ENCODE measurements around the gene SYT1. TPM values are rescaled to one million over a fixed set of nuclear protein-coding genes. Genes with fewer than 3 reads are reported as not detected.

Gene SYT1
- total and polyA plus RNA-seq, 2 experiments from 2014 or later = 48.7 to 51.7 TPM

DNA sequence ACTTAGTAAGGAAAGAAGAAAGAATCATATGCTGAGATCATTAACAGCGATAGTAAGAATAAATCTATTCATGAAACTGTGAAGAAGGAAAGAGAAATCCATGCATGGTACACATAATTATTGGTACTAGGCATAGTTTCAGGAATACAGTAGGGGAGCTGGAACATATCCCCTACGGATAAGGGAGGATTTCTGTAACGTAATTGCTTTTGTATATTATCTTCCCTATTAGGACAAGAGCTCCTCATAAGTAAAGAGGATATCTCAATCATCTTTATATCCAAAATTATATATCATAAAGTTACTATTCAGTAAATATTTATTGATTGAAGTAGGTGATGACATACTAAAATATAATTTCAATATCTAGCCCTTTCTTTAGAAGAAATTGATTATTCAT is 22.9 kb downstream of the SYT1 start (continued):
- TF ChIP-seq REST (IDR thresholded peaks at IDR 0.05; ENCODE audit: unreplicated experiment) = no peak
- no peak for TF ChIP-seq EZH2 (IDR thresholded peaks at IDR 0.05; ENCODE audit: low read depth, unreplicated experiment)
- TF ChIP-seq, protein P1, sequence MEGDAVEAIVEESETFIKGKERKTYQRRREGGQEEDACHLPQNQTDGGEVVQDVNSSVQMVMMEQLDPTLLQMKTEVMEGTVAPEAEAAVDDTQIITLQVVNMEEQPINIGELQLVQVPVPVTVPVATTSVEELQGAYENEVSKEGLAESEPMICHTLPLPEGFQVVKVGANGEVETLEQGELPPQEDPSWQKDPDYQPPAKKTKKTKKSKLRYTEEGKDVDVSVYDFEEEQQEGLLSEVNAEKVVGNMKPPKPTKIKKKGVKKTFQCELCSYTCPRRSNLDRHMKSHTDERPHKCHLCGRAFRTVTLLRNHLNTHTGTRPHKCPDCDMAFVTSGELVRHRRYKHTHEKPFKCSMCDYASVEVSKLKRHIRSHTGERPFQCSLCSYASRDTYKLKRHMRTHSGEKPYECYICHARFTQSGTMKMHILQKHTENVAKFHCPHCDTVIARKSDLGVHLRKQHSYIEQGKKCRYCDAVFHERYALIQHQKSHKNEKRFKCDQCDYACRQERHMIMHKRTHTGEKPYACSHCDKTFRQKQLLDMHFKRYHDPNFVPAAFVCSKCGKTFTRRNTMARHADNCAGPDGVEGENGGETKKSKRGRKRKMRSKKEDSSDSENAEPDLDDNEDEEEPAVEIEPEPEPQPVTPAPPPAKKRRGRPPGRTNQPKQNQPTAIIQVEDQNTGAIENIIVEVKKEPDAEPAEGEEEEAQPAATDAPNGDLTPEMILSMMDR (conservative IDR thresholded peaks at IDR 0.05; ENCODE audit: low read depth in 2 of 2) = no peak

GRCh38 chr12:78888568-78888967 is 24.0 kb downstream of the SYT1 start:
- Histone ChIP-seq H3K36me3 (ENCODE audit: insufficient read depth) (no peaks in the 10 kb centered on the region), H4K20me1 (replicated peaks; ENCODE audit: insufficient read depth) (no peaks in the 10 kb centered on the region; the same call in 1 of the 2 replicates), H2AFZ (no peak overlapping the region), H3K27ac (ENCODE audit: low read depth) (no peak overlapping the region), H3K27me3 (ENCODE audit: insufficient read depth) (no peaks in the 10 kb centered on the region), H3K79me2 (replicated peaks; ENCODE audit: insufficient read depth) (peaks cover 65% of the 10 kb centered on the region), H3K9me2 (ENCODE audit: insufficient read depth) (no peaks in the 10 kb centered on the region), H3K4me3 (no peak overlapping the region), H3K4me2 (no peak overlapping the region), H3K4me1 (ENCODE audit: insufficient read depth) (peaks cover 42% of the 10 kb centered on the region), H3F3A (replicated peaks; ENCODE audit: low read depth) (no peaks in the 10 kb centered on the region)
- TF ChIP-seq CREB1 (CRISPR knock-in tag; IDR thresholded peaks at IDR 0.05; ENCODE audit: low read depth) (no peak), EZH2phosphoT487 (IDR thresholded peaks at IDR 0.05; ENCODE audit: unreplicated experiment) (no peak), REST (IDR thresholded peaks at IDR 0.05; ENCODE audit: unreplicated experiment) (no peak)
- DNase-seq (ENCODE audit: low spot score) = peak; percentile 30
- H3K27ac Mint-ChIP-seq = no peak overlapping the region; the same call in 1 of the 2 replicates
- no peak overlapping the region for H3K4me3 Mint-ChIP-seq
- H3K4me1 Mint-ChIP-seq = peaks cover 39% of the 10 kb centered on the region
- H3K9me3 Mint-ChIP-seq = no peaks in the 10 kb centered on the region
- ATAC-seq = peak; percentile 38; the same call in 1 of the 3 replicates
- no peaks in the 10 kb centered on the region for H3K27me3 Mint-ChIP-seq (ENCODE audit: insufficient read depth, low read depth, poor library complexity)
- no peaks in the 10 kb centered on the region for H3K36me3 Mint-ChIP-seq (ENCODE audit: low read depth)
